Fibroblast of the aortic adventitia (primary cell): ENCODE measurements around the gene GPR50. TPM values are rescaled to one million over a fixed set of nuclear protein-coding genes. Genes with fewer than 3 reads are reported as not detected.

Experiments
- DNase-seq: peaks from one replicate; pipeline ENCODE4 v3.0.0-alpha.2; 2010; ENCODE audit warnings: low read depth
- H3K4me3 ChIP-seq: 2 replicates; pipeline ENCODE4 v1.5.1; 2011; ENCODE audit warnings: low read depth, mild to moderate bottlenecking, control low read depth, low read length, moderate library complexity
- total RNA-seq: library from RNA; depleted of rRNA; stranded (reverse); fragments of >200 nt; gene quantifications from 2 replicates; pipeline ENCODE4 v1.2.3, GENCODE V29; 2012; ENCODE audit warnings: low replicate concordance
- TF ChIP-seq, protein P1 (sequence below): IDR thresholded peaks from 2 replicates; pipeline ENCODE4 v1.5.1; 2011; ENCODE audit warnings: mild to moderate bottlenecking, low read length, control low read depth, inconsistent platforms; ENCODE audit not compliant: insufficient read depth

GPR50 gene
- total RNA-seq = not detected in 2 replicates

DNA sequence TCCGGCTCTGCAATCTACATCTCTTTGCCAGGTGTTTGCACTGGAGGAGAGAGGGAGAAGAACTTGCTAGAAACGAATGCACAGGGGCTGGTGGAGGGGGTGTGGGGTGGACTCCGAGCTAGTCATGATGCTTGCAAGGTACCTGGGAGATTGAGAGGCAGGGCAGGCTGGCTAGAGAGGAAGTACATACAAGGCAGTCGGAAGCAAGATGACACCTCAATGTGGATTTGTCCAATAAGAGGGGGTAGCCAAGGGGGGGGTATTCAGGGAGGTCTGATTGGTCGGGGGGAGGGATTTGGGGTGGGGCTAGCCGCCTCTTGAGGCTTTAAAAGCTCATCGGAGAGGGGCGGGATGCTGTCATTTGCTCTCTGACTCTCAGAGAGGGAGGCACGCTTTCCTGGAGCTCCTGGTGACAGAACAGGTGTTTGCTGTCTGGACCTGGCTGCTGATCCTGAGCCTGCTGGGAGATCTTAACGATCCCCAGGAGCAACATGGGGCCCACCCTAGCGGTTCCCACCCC is at the start of gene GPR50:
TSS of gene GPR50 (plus strand) at position 354 of the 520 bp plus-strand sequence. CDS start at position 492, 138 bp downstream.
- TF ChIP-seq, protein P1, sequence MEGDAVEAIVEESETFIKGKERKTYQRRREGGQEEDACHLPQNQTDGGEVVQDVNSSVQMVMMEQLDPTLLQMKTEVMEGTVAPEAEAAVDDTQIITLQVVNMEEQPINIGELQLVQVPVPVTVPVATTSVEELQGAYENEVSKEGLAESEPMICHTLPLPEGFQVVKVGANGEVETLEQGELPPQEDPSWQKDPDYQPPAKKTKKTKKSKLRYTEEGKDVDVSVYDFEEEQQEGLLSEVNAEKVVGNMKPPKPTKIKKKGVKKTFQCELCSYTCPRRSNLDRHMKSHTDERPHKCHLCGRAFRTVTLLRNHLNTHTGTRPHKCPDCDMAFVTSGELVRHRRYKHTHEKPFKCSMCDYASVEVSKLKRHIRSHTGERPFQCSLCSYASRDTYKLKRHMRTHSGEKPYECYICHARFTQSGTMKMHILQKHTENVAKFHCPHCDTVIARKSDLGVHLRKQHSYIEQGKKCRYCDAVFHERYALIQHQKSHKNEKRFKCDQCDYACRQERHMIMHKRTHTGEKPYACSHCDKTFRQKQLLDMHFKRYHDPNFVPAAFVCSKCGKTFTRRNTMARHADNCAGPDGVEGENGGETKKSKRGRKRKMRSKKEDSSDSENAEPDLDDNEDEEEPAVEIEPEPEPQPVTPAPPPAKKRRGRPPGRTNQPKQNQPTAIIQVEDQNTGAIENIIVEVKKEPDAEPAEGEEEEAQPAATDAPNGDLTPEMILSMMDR = no peak
- H3K4me3 ChIP-seq = no peak within 1 kb of the TSS
- DNase-seq = no peak

DNA sequence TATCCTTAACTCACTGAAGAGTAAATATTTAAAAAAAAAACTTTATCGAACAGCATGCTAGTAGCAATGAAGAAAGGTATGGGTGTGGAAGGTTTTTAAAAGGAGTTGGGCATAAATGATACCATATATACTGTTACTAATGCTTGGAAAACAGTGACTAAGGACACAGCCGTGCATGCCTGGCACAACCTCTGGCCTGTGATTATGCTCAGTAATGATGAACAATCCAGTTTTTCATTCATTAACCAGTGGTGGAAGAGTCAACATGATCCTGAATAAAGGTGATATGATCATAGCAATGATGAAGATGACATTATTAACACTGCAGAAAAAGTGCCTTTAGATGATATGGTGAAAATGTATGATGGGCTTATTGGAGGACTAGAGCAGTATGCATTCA is 43.9 kb upstream of the GPR50 start:
- H3K4me3 ChIP-seq = no peak overlapping the region
- TF ChIP-seq, protein P1 = no peak
- DNase-seq = no peak

DNA sequence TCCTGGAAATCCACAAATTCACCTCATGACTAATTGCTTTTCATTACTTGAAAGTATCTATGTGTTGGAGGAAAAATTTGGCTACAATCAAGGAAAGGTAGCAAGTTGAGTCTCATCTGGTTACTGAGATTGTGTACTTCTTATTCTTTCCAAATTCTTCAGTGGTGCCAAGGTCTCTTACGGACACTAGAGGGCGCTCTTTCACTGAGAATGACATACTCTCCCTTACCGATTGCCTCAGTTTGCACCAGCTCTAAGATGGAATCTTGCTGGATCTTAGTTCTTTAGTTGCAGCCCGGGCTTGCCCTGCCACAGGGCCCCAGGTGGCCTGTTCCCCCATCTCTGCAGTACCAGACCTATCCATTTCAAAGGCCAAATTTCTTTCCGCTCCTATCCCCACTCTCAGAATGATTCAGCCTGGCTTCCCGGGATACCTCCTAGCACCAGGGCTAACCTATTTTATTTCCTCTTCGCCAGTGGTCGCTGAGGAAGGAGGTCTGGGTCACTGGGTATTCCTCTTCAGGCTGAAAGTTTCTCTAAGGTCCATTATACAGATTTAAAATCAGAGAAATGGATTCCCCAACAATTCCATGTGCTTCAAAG is 24.6 kb upstream of the GPR50 start:
- H3K4me3 ChIP-seq = no peak overlapping the region
- peak; percentile 68 for DNase-seq
- TF ChIP-seq, protein P1 = peak; percentile 72

DNA sequence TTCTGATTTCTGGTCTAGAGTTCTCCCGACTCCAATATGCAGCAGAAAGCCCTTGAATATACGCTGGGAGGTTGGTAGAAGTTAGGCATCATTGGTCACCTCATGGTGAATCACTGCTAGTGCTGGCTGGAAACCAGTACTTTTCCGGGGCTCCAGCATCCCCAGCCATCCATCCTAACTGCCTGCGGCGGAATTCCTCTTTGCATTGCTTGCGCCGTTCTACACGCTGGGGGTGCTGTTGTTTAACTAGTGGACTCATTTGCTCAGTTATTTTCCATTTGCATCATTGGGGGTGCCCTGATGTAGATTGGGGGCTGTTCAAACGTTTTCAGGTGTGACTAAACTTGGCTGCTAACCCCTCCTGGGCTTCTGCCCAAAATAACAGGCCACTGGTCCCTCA is 23.3 kb upstream of the GPR50 start:
- no peak overlapping the region for H3K4me3 ChIP-seq
- DNase-seq = peak; percentile 29
- TF ChIP-seq, protein P1 = peak; percentile 26

DNA sequence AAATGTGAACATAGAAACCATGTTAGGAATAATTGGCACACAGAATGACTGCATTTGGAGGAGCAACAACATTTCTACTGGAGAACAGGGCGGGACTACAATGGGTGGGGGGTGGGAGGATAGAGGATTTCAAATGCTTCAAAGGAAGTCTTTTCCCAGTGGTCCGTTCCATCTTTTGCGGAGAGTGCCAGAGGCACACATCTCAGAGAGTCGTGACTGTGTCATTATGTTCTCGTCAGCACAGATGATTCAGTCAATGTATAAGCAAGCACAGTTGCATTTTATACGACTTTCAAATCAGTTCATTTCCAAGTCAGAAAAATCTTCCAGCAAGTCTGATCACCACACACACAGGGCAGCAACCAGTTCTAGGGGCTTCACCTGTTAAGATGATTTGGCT is 22.7 kb upstream of the GPR50 start:
- DNase-seq = no peak
- TF ChIP-seq, protein P1 = no peak
- no peak overlapping the region for H3K4me3 ChIP-seq

DNA sequence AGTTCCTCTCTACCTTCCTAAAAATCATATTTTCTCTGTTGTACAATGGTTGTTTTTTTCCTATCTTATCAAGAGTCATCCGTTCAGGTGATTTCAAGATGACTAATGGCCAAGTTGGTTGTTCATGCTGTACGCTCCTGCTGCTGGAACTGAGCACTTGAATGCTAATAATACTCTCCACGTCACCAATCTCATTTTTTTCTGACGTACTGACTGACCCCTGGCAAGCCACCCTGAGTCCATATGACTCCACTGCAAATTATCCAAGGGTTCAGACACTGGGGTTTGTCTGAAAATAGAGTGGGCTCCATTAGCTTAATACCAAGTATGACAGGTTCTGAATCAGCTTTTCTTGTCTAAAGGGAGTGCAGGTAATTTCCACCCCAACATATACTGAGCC is 21.1 kb upstream of the GPR50 start:
- TF ChIP-seq, protein P1 = no peak
- DNase-seq = no peak
- no peak overlapping the region for H3K4me3 ChIP-seq

DNA sequence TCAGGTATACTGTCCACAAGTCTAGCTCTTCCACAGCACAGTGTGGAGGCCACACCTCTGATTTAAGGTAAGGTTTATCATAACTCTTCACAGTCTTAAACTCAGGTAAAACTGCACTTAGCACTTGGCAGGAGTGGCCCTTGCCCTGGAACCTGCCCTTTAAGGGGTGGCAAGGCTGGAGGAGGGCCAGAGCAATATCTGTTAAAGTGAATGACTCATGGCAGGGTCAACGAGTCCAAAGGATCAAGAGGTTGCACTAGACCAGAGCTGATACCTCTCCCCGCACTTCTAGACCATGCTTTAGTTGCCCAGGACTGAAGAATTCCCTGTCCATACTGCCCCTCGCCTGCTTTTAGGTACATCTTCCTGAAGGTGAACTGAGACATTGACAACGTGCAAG is 14.7 kb upstream of the GPR50 start:
- TF ChIP-seq, protein P1 = no peak
- no peak overlapping the region for H3K4me3 ChIP-seq
- DNase-seq = no peak
